Measurements from ENCODE around the gene TIMELESS. TPM values are rescaled to one million over a fixed set of nuclear protein-coding genes. Genes with fewer than 3 reads are reported as not detected.
A peak's percentile ranks its signal among the peaks of the same experiment; 100 is the strongest.
"Not testable (repeated sequence)": the region's sequence is repeated elsewhere in the genome, so short reads cannot be mapped to it uniquely, and the experiment has no call there.

Gene TIMELESS
- polyA plus RNA-seq, 2 of the 4 experiments (the other 2 are of a cell fraction): 17.6 to 60.1 TPM

DNA sequence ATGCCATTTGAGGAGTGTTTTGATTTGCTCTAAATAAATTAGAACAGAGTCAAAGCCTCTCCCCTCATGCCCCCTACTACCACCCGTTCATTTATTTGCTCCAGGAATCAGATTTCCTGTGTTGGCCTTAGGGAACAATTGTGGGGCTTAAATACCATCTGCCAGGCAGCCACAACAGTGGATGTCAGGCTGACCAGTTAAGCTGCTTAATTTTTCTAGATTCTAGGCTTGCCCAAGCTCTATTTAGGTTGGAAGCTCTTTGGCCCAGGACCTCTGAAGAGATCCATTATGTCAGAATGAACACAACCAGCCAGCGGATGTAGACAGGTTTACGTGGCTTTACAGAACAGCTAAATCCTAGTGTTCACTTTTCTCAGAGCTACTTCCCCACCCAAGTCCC lies 1.0 kb upstream of the TIMELESS start:
- no peak for FAIRE-seq
- H3K4me3 ChIP-seq: no peak overlapping the region
- H3K4me1 ChIP-seq: peaks cover 9% of the 10 kb centered on the region
- ChIA-PET CTCF (interaction anchor here (0.7 to 5.4 kb wide), 3 partner anchors 9 to 178 kb away, joined by 3 to 34 read pairs (median 10); no protein-coding TSS in a partner anchor), POLR2A (interaction anchor here (1.0 to 2.2 kb wide), 2 partner anchors 90 to 229 kb away, joined by 3 to 14 read pairs; partner anchors contain the start of genes RNF41 and STAT2)
- 94% methylated on average over 3 of the region's 3 CpGs for WGBS (ENCODE audit: missing lambda C conversion rate)
- DNase-seq (ENCODE audit: low read depth in 1 of 2, low spot score in 1 of 2): no peak
- ATAC-seq: no peak
- no peaks in the 10 kb centered on the region for H3K9me3 ChIP-seq
- no peak overlapping the region for H3K4me2 ChIP-seq
- peak overlapping the region in 1 of 2 experiments; percentile 92; a peak in 1 of 6 replicates for H3K27ac ChIP-seq
- TF ChIP-seq EP300 (IDR thresholded peaks at IDR 0.05) (no peak), KDM1A (IDR thresholded peaks at IDR 0.05; ENCODE audit: low read depth) (no peak), EHMT2 (IDR thresholded peaks at IDR 0.05; ENCODE audit: low read depth) (no peak), JUN (IDR thresholded peaks at IDR 0.05) (no peak), RARB (CRISPR knock-in tag; IDR thresholded peaks at IDR 0.05) (no peak), POLR2AphosphoS2 (conservative IDR thresholded peaks at IDR 0.05; ENCODE audit: low read length) (no peak), EHF (CRISPR knock-in tag; IDR thresholded peaks at IDR 0.05) (no peak), CHD4 (IDR thresholded peaks at IDR 0.05; ENCODE audit: borderline replicate concordance) (no peak)
- TF ChIP-seq, protein P1, sequence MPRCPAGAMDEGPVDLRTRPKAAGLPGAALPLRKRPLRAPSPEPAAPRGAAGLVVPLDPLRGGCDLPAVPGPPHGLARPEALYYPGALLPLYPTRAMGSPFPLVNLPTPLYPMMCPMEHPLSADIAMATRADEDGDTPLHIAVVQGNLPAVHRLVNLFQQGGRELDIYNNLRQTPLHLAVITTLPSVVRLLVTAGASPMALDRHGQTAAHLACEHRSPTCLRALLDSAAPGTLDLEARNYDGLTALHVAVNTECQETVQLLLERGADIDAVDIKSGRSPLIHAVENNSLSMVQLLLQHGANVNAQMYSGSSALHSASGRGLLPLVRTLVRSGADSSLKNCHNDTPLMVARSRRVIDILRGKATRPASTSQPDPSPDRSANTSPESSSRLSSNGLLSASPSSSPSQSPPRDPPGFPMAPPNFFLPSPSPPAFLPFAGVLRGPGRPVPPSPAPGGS (IDR thresholded peaks at IDR 0.05): no peak
- TF ChIP-seq, protein P2, sequence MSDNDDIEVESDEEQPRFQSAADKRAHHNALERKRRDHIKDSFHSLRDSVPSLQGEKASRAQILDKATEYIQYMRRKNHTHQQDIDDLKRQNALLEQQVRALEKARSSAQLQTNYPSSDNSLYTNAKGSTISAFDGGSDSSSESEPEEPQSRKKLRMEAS (IDR thresholded peaks at IDR 0.05): no peak
- TF ChIP-seq, protein P3, sequence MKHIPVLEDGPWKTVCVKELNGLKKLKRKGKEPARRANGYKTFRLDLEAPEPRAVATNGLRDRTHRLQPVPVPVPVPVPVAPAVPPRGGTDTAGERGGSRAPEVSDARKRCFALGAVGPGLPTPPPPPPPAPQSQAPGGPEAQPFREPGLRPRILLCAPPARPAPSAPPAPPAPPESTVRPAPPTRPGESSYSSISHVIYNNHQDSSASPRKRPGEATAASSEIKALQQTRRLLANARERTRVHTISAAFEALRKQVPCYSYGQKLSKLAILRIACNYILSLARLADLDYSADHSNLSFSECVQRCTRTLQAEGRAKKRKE (CRISPR knock-in tag; IDR thresholded peaks at IDR 0.05; ENCODE audit: low read depth): no peak

DNA sequence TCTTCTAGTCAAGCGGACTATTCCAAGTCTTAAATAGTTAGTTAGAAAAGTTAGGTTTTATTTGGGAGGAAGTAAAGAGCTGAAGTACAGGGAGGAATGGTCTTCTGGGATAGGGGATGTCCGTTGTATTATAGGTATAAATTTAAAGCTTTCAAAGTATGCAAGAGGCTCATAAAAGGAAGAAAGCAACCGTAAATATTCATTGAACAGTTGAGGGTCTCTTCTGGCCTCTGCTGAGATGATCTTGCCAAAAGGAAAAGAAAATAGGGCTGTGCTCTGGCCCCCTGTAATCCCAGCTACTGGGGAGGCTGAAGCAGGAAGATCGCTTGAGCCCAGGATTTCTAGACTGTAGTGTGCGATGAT lies 377 bp upstream of the TIMELESS start:
- peak overlapping the region; percentile 84 to 92 for H3K27ac ChIP-seq
- DNase-seq (ENCODE audit: low read depth in 1 of 2, low spot score in 1 of 2) (peak in 1 of 2 experiments; percentile 25), ATAC-seq (peak in 1 of 2 experiments; percentile 5; a peak in 3 of 6 replicates), FAIRE-seq (no peak)
- CTCF ChIA-PET: interaction anchor here (1.4 to 5.4 kb wide), 5 partner anchors 9 to 260 kb away, joined by 3 to 34 read pairs (median 7); partner anchors contain the start of gene SMARCC2
- 37% methylated on average over 5 of the region's 5 CpGs for WGBS (ENCODE audit: missing lambda C conversion rate)
- POLR2A ChIA-PET: interaction anchor here (0.5 to 2.2 kb wide), 13 partner anchors 11 to 254 kb away, joined by 3 to 14 read pairs (median 4); partner anchors contain the start of genes CNPY2, PAN2, RNF41 and SPRYD4
- peak overlapping the region; percentile 78 for H3K4me2 ChIP-seq
- no peak for TF ChIP-seq ZC3H11A (IDR thresholded peaks at IDR 0.05)
- TF ChIP-seq FOSL2 (IDR thresholded peaks at IDR 0.05): no peak
- no peak for TF ChIP-seq FOSL2 (CRISPR knock-in tag; IDR thresholded peaks at IDR 0.05)
- TF ChIP-seq ZSCAN20 (CRISPR knock-in tag; IDR thresholded peaks at IDR 0.05): no peak
- TF ChIP-seq FOSB (CRISPR knock-in tag; IDR thresholded peaks at IDR 0.05): peak; percentile 36
- TF ChIP-seq CBX2 (IDR thresholded peaks at IDR 0.05; ENCODE audit: borderline replicate concordance, low read depth): no peak
- no peak for TF ChIP-seq FOXS1 (CRISPR knock-in tag; IDR thresholded peaks at IDR 0.05)
- peak overlapping the region; percentile 59 for H3K4me3 ChIP-seq
- no peaks in the 10 kb centered on the region for H3K9me3 ChIP-seq
- H3K4me1 ChIP-seq: peaks cover 9% of the 10 kb centered on the region

DNA sequence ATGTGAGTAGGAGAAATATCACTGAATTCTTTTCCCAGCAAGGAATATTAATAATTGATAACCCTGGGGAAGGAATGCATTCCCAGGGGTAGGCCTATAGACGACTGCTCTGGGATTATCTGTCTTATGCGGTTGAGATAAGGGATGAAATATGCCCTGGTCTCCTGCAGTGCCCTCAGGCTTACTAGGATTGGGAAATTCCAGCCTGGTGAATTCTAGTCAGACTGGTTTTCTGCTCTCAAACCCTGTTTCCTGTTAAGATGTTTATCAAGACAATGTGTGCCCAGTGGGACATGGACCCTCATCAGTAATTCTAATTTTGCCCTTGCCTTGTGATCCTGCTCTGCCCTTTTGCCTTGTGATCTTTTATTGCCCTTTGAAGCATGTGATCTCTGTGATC lies 6.0 kb downstream of the TIMELESS start:
- H3K4me1 ChIP-seq; ATAC-seq; H3K9me3 ChIP-seq; DNase-seq (ENCODE audit: low read depth in 1 of 2, low spot score in 1 of 2); FAIRE-seq; H3K4me2 ChIP-seq; H3K4me3 ChIP-seq; POLR2A ChIA-PET; H3K27ac ChIP-seq: not testable (repeated sequence)
- CTCF ChIA-PET: interaction anchor here (3.3 kb wide), 1 partner anchor 21 kb away, joined by 14 read pairs; no protein-coding TSS in a partner anchor
- 84% methylated on average over 2 of the region's 2 CpGs for WGBS (ENCODE audit: missing lambda C conversion rate)

Measured in A549 (cell line).